ENCODE measurements around the gene UBE2G1. TPM values are rescaled to one million over a fixed set of nuclear protein-coding genes. Genes with fewer than 3 reads are reported as not detected.

Gene UBE2G1
- total RNA-seq, 1 donor from 2014 or later: 43.4 TPM

DNA sequence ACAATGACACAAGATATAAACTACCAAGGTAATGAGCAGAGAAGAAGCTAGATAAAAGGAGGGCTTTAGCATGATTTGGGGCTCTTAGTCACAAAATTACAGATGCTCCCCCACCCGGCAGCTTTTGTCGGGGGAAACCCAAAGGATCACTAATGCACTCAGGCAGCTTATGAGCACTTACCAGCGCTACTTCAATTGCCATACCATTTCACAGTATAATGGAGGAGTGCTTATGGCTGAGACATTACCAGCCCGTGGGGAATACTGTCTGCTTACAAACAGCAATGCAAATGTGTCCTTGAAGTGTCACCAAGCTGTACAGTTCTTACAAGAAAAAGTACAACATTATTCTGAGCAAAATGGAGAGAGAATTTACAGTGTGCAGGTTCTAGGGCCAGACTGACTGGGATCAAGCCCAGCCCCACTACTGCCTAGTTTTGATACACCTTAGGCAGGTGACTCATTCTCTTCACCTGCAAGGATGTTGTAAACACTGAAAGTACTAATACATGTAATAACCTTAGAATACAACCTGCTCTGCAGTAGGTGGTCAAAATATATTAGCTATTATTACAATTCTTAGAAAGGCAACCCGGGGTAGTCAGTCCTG lies 119.0 kb downstream of the UBE2G1 start:
- no peak for DNase-seq

GRCh38 chr17:4246674-4247073 lies 119.8 kb downstream of the UBE2G1 start:
- DNase-seq: no peak

- DNase-seq: no peak
Observed at GRCh38 chr17:4241535-4241934, 124.9 kb downstream of the UBE2G1 start.

DNA sequence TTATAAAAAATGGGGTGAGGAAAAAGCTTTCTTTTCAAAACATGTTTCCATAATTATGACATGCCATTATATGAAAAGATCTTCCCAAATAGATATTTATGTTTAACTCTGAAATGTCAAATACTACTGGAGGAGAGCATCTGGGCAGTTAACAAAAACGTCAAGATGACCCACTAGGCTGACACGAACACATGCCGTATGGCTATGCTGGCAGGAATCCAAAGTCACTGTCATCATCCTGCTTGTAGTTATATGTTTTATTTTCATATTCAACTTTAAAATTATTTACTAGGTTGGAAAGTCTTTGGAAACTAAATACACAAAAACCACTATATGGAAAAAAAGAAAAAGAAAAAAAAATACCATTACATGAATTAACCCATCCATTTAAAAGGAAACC lies 130.0 kb downstream of the UBE2G1 start:
- DNase-seq: no peak

GRCh38 chr17:4235372-4236279 lies 130.8 kb downstream of the UBE2G1 start:
- DNase-seq: no peak

DNA sequence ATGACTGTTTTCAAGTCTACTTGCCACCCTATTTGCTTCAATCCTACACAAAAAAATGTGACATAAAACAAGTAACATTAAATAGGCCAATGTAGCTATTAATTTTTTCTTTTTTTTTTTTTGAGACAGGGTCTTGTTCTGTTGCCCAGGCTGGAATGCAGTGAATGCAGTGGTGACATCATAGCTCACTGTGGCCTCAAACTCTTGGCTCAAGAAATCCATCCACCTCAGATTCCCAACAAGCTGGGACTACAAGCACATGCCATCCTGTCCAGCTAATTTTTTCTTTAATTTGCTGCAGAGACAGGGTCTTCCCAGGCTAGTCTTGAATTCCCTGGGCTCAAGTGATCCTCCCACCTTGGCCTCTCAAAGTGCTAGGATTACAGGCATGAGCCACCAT lies 132.1 kb downstream of the UBE2G1 start:
- DNase-seq: no peak

DNA sequence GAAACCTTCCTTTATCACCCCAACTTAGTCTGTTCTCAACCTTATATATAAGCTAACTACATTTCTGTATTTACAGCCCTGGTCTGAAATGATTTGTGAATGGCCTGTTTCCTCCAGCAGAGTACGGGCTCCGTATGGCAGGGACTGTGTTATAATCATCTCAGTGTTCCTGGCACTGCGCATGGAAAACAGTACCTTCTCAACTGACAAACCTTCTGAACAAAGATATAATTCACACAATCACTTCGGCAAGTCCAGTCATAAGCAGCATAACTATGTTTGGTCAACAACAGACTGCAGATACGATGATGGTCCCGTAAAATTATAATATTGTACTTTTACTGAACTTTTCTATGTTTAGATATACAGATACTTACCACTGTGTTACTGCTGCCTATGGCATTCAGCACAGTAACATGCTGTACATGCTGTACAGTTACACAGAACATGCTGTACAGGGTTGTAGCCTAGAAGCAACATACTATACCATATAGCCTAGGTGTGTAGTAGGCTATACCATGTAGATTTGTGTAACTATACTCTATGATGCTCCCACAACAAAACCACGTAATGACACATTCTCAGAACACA lies 132.7 kb downstream of the UBE2G1 start:
- no peak for DNase-seq

DNA sequence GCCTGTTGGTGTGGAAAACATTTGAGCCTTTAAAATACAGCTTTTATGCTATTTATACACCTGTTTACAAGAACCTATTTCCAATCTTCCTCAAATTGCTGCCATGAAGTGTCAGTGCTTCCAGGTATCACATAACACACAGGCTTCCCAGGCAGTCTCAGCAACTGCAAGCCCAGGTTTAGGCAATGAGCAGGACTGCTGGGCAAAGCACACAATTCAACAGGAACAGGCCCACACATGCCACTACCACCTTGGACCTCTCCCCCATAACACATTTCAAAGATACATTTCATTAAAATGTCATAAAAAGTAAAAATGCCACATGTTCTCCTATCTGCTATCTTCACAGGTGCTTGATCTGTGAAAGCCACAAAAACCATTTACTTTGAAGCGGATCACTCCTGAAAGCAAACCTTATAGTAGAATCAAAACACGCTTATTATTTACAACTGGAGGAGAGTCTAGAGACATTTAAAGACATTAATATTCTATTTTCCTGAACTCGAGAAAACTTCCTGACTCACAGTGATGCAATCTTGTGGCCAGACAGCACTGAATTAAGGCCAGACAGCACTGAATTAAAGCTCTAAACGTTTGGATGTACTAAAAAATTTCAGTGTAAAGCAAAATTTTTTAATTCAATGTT lies 134.2 kb downstream of the UBE2G1 start:
- no peak for DNase-seq

DNA sequence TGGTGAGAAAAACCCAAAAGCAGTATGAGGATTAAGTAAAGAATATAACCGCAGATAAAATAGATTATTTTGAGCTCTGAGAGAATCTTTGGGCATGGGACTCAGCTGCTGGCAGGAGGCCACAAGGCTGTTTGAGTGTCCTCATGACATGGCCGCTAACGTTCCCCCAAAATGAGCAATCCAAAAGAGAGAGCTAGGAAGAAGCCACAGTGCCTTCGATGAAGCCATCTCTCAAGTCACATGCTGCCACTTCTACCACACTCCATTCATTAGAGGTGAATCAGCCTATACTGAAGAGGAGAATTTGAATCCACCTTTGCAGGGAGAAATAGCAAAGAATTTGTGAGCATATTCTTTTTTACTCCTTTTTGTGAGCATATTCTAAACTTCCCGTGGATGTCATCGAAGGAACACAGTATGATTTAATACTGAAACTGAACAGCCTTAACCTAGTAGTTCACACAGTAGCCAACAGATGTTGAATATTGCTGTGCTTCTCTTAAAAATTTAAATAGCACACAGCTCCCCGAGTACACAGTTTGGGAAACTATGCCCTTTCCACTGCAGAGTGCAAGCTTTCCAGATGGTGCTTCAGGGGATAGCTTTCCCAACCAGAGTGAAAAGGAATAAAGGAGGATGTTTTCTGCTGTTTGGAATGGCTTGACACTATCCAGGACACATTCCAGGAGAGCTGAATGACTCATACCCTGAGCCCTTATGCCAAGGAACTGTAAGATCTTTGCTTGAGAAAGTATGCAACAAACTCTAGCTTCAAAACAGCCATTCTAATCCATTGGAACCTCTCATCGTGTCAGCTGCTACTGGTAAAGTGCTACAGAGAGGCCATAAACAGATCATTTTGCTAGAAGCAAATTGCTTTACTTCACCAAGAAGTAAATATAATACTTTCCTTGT lies 136.6 kb downstream of the UBE2G1 start:
- peak; percentile 41 for DNase-seq

DNA sequence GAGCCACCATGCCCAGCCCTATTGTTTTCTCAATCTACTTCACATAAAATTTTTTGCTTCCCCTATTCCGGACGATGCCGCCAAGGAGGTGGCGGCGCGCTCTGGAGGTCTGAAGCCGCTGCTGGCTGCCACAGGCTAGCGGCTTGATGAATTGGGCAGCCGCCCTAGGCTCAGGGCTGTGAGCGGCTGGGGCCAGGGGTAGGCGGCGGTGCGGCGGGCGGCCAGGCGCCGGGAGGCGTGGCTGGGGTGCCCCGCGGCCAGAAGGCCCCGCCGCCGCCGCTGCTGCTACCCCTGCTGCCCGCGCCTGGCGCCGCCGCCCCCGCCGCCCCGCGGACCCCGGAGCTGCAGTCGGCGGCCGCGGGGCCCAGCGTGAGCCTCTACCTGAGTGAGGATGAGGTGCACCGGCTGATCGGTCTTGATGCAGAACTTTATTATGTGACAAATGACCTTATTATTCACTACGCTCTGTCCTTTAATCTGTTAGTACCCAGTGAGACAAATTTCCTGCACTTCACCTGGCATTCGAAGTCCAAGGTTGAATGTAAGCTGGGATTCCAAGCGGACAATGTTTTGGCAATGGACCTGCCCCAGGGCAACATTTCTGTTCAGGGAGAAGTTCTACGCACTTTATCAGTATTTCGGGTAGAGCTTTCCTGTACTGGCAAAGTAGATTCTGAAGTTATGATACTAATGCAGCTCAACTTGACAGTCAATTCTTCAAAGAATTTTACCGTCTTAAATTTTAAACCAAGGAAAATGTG lies 144.4 kb downstream of the UBE2G1 start:
- no peak for DNase-seq

DNA sequence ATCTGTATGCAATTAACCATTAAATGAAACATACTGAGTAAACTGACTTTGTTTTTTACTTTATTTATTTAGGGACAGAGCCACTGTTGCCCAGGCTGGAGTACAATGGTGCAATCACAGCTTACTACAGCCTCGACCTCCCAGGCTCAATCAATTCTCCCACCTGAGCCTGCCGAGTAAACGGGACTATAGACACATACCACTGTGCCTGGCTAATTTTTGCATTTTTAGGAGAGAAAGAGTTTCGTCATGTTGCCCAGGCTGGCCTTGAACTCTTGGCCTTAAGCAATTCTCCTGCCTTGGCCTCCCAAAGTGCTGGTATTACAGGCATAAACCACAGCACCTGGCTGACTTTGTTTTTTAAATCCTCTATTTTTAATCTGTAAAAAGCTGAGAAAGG lies 145.3 kb downstream of the UBE2G1 start:
- DNase-seq: no peak

GRCh38 chr17:4220655-4221054 lies 145.8 kb downstream of the UBE2G1 start:
- DNase-seq: no peak

Small RNA genes lying within 50 kb of the gene (small RNA-seq; reads per million reads assigned to genes)
- not detected for gene RN7SL774P

Other genes with a start within 250 kb of the UBE2G1 start
- 44.5 TPM for gene ZZEF1, start 223.6 kb downstream of the UBE2G1 start, total RNA-seq
- 26.2 TPM for gene CYB5D2, start 223.5 kb downstream of the UBE2G1 start, total RNA-seq
- gene ANKFY1, start 102.7 kb downstream of the UBE2G1 start, total RNA-seq: 36.5 TPM
- 0.47 TPM for gene SPNS3, start 67.3 kb upstream of the UBE2G1 start, total RNA-seq
- gene SPNS2, start 132.2 kb upstream of the UBE2G1 start, total RNA-seq: 15.9 TPM
- 28.5 TPM for gene MYBBP1A, start 188.7 kb upstream of the UBE2G1 start, total RNA-seq
- not detected for gene GGT6, start 193.9 kb upstream of the UBE2G1 start, total RNA-seq
- 3.7 TPM for gene SMTNL2, start 217.9 kb upstream of the UBE2G1 start, total RNA-seq

Measured in occipital lobe (tissue), 3 donors.